GM12801 (cell line): ENCODE measurements around the gene CCDC187.

Source experiments
- CTCF ChIP-seq: IDR thresholded peaks from one replicate; pipeline ENCODE4 v1.5.1; 2011; ENCODE audit warnings: control low read depth; ENCODE audit not compliant: insufficient read length; ENCODE audit errors: extremely low read depth

CCDC187 gene

GRCh38 chr9:136246849-136247550 is 56.9 kb downstream of the CCDC187 start:
- no peak for TF ChIP-seq CTCF

- no peak for TF ChIP-seq CTCF
Measured at GRCh38 chr9:136245219-136246150, 58.4 kb downstream of the CCDC187 start, which contains the start of gene QSOX2. QSOX2 (minus strand) TSS chr9:136245812; CDS start chr9:136245803, 9 bp downstream.

- TF ChIP-seq CTCF = no peak
Measured at GRCh38 chr9:136244969-136245218, 59.0 kb downstream of the CCDC187 start.

- TF ChIP-seq CTCF = no peak
Measured at GRCh38 chr9:136244122-136244968, 59.5 kb downstream of the CCDC187 start.

GRCh38 chr9:136243631-136244030 is 60.3 kb downstream of the CCDC187 start:
- no peak for TF ChIP-seq CTCF

GRCh38 chr9:136242918-136243525 is 60.9 kb downstream of the CCDC187 start:
- no peak for TF ChIP-seq CTCF
